ENCODE data around the gene PTGDR2.

DNA sequence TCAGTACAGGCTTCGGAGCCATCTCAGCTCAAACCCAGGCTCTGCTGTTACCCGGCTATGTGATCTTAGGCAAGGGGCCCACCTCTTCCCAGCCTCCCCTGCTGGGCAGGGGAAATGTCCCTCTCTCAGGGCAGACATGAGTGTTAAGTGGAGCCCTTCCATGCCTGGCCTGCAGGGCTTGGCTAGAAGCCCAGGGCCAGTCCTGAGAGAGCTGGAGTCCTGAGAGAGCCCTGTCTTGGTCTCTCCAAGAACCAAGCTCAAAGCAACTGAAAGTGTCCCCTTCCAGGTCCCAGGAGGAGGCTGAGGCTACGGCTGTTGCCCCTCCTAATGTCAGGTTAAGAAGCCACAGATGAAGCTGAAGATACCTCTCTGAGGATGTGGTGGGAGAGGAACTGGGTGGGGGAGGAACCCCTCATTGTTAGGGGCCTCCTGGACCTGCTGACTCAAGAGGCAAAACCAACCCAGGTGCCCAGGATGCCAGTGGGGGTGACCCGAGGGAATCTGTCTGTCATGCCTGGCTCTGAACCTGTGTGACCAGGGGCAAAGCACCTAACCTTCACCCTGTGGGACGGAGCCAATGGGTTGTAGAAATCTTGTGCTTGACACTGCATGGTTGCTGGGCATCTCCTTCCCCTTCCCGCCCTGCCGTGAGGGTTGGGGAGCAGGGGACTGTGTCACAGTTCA, 15.8 kb upstream of the PTGDR2 start:
- TF ChIP-seq EP300 (IDR thresholded peaks at IDR 0.05) (no peak), POLR2A (IDR thresholded peaks at IDR 0.05) (no peak), CTCF (IDR thresholded peaks at IDR 0.05) (no peak), POLR2AphosphoS5 (IDR thresholded peaks at IDR 0.05) (no peak)

All from gastroesophageal sphincter (tissue), 3 donors.